H1 (cell line): ENCODE data around the gene APBA3. TPM values are rescaled to one million over a fixed set of nuclear protein-coding genes. Genes with fewer than 3 reads are reported as not detected.

Experiments used
- CTCF ChIA-PET: fragments of 300-600 bp; sonication (Branson Sonifier 250); formaldehyde crosslinking; loops from one replicate; lab custom pipeline; 2021; ENCODE audit not compliant: partially characterized antibody; lab: Charles Lee
- POLR2A ChIA-PET: fragments of 300-600 bp; sonication (Branson Sonifier 250); formaldehyde crosslinking; loops from one replicate; lab custom pipeline; 2021; ENCODE audit warnings: inconsistent platforms; ENCODE audit not compliant: partially characterized antibody; lab: Charles Lee
- DNase-seq, 2 experiments: peaks; one replicate each; pipeline versions ENCODE4 v3.0.0 to v3.0.0-alpha.2; 2010 to 2022; ENCODE audit warnings: low spot score in 2 of 2, low read depth in 1 of 2, mixed read lengths in 1 of 2
- FAIRE-seq: peaks from 2 replicates; lab custom pipeline; 2011; peaks lifted over from hg19 to GRCh38; lab: Jason Lieb, UNC
- H2AFZ ChIP-seq: 2 replicates; pipeline ENCODE4 v1.8.1; 2012; ENCODE audit warnings: low read length, inconsistent platforms
- H2AK5ac ChIP-seq: 2 replicates; pipeline ENCODE4 v1.6.1; 2013; ENCODE audit warnings: low read depth, low read length
- H2BK120ac ChIP-seq: replicated peaks from 2 replicates; pipeline ENCODE3; 2013; ENCODE audit warnings: low read depth, low read length, inconsistent platforms
- H2BK12ac ChIP-seq: 2 replicates; pipeline ENCODE4 v1.6.1; 2013; ENCODE audit warnings: low read depth, low read length
- H2BK15ac ChIP-seq: 2 replicates; pipeline ENCODE4 v1.6.1; 2013; ENCODE audit warnings: low read length
- H2BK20ac ChIP-seq: 2 replicates; pipeline ENCODE4 v1.6.1; 2013; ENCODE audit warnings: low read length
- H2BK5ac ChIP-seq: 2 replicates; pipeline ENCODE4 v1.6.1; 2013; ENCODE audit warnings: low read depth, low read length
- H3K14ac ChIP-seq: 2 replicates; pipeline ENCODE4 v1.6.1; 2013; ENCODE audit warnings: inconsistent platforms; ENCODE audit not compliant: insufficient read length
- H3K18ac ChIP-seq: 2 replicates; pipeline ENCODE4 v1.6.1; 2013; ENCODE audit warnings: low read length; ENCODE audit errors: extremely low read depth
- H3K23ac ChIP-seq: 2 replicates; pipeline ENCODE4 v1.6.1; 2013; ENCODE audit warnings: inconsistent platforms; ENCODE audit not compliant: insufficient read length
- H3K23me2 ChIP-seq: 2 replicates; pipeline ENCODE4 v1.6.1; 2013; ENCODE audit warnings: low read depth, low read length
- H3K27ac ChIP-seq: 2 replicates; pipeline ENCODE4 v1.6.1; 2011; ENCODE audit warnings: low read depth, low read length, inconsistent platforms
- H3K27me3 ChIP-seq, 4 experiments: replicated peaks in 1 of 4; 1 replicate in 1 of 4; 2 replicates in 3 of 4; pipeline versions ENCODE4 v1.6.1 to v1.8.1; 2011 to 2013; ENCODE audit warnings: low read length in 3 of 4, mild to moderate bottlenecking in 3 of 4, inconsistent platforms in 2 of 4, mixed read lengths in 2 of 4, moderate library complexity in 1 of 4; ENCODE audit not compliant: control insufficient read depth in 3 of 4, insufficient read depth in 3 of 4; ENCODE audit errors: extremely low read depth in 1 of 4
- H3K36me3 ChIP-seq, 4 experiments: 2 replicates each; pipeline versions ENCODE4 v1.6.1 to v1.8.1; 2011 to 2013; ENCODE audit warnings: mild to moderate bottlenecking in 4 of 4, low read length in 3 of 4, moderate library complexity in 2 of 4, control low read depth in 1 of 4, inconsistent platforms in 1 of 4; ENCODE audit not compliant: insufficient read depth in 4 of 4, control insufficient read depth in 2 of 4
- H3K4ac ChIP-seq: replicated peaks from 2 replicates; pipeline ENCODE3; 2013; ENCODE audit warnings: low read length, low read depth, mixed read lengths, inconsistent platforms; ENCODE audit not compliant: insufficient read length
- H3K4me1 ChIP-seq, 4 experiments: replicated peaks in 1 of 4; 1 replicate in 1 of 4; 2 replicates in 3 of 4; pipeline versions ENCODE4 v1.6.1 to v1.8.1; 2011 to 2013; ENCODE audit warnings: low read length in 3 of 4, inconsistent platforms in 2 of 4, mixed read lengths in 1 of 4; ENCODE audit not compliant: insufficient read depth in 4 of 4, control insufficient read depth in 3 of 4
- H3K4me2 ChIP-seq, 2 experiments: 2 replicates each; pipeline versions ENCODE4 v1.6.1 to v1.8.1; 2011 to 2013; ENCODE audit warnings: low read depth in 2 of 2, low read length in 2 of 2, control low read depth in 1 of 2, inconsistent platforms in 1 of 2, mild to moderate bottlenecking in 1 of 2; ENCODE audit not compliant: insufficient read depth in 1 of 2
- H3K4me3 ChIP-seq, 4 experiments: fragments of 200-600, 300-600 bp in 1 of 4; sonication (generic), shearing (Covaris generic), sonication (Bioruptor Twin) in 1 of 4; 2 replicates each; pipeline versions ENCODE4 v1.5.1 to v1.8.1; 2011 to 2016; ENCODE audit warnings: low read length in 4 of 4, low read depth in 3 of 4, control low read depth in 2 of 4, inconsistent platforms in 2 of 4, mild to moderate bottlenecking in 2 of 4, mixed read lengths in 1 of 4, moderate library complexity in 1 of 4; ENCODE audit not compliant: insufficient read depth in 2 of 4; ENCODE audit errors: extremely low read depth in 1 of 4
- H3K56ac ChIP-seq: replicated peaks from 2 replicates; pipeline ENCODE3; 2013; ENCODE audit warnings: low read depth, mild to moderate bottlenecking, mixed read lengths, low read length, inconsistent platforms; ENCODE audit not compliant: insufficient read length
- H3K79me1 ChIP-seq: 2 replicates; pipeline ENCODE4 v1.6.1; 2013; ENCODE audit warnings: low read depth, low read length, control low read depth
- H3K79me2 ChIP-seq, 2 experiments: 2 replicates each; pipeline versions ENCODE4 v1.6.1 to v1.8.1; 2012 to 2013; ENCODE audit warnings: low read length in 2 of 2, mild to moderate bottlenecking in 2 of 2, inconsistent platforms in 1 of 2; ENCODE audit not compliant: insufficient read depth in 2 of 2, control insufficient read depth in 1 of 2
- H3K9ac ChIP-seq, 4 experiments: replicated peaks in 1 of 4; 1 replicate in 1 of 4; 2 replicates in 3 of 4; pipeline versions ENCODE4 v1.6.1 to v1.8.1; 2011 to 2013; ENCODE audit warnings: low read depth in 3 of 4, low read length in 3 of 4, control low read depth in 2 of 4, mild to moderate bottlenecking in 2 of 4, moderate library complexity in 2 of 4, inconsistent platforms in 1 of 4; ENCODE audit errors: extremely low read depth in 1 of 4
- H3K9me3 ChIP-seq, 2 experiments: 2 replicates each; pipeline versions ENCODE4 v1.6.1 to v1.8.1; 2012 to 2013; ENCODE audit warnings: mild to moderate bottlenecking in 2 of 2, moderate library complexity in 2 of 2, control low read depth in 1 of 2, inconsistent platforms in 1 of 2, low read depth in 1 of 2, low read length in 1 of 2, mixed read lengths in 1 of 2; ENCODE audit not compliant: insufficient read depth in 2 of 2
- H4K20me1 ChIP-seq, 2 experiments: replicated peaks in 1 of 2; 2 replicates each; pipeline versions ENCODE3 to v1.8.1; 2011 to 2013; ENCODE audit warnings: inconsistent platforms in 2 of 2, low read length in 2 of 2, mild to moderate bottlenecking in 1 of 2; ENCODE audit not compliant: insufficient read depth in 2 of 2, control insufficient read depth in 1 of 2
- H4K5ac ChIP-seq: 2 replicates; pipeline ENCODE4 v1.6.1; 2013; ENCODE audit warnings: low read length, low read depth, mixed read lengths, inconsistent platforms; ENCODE audit not compliant: insufficient read length
- H4K8ac ChIP-seq: 2 replicates; pipeline ENCODE4 v1.8.0; 2013; ENCODE audit warnings: mild to moderate bottlenecking, moderate library complexity, low read length, inconsistent platforms; ENCODE audit not compliant: insufficient read depth; ENCODE audit errors: extremely low read depth
- H4K91ac ChIP-seq: replicated peaks from 2 replicates; pipeline ENCODE3; 2013; ENCODE audit warnings: low read length, mixed read lengths, inconsistent platforms; ENCODE audit not compliant: insufficient read length
- TEAD4 ChIP-seq: IDR thresholded peaks from 2 replicates; pipeline ENCODE4 v1.6.1; 2012; ENCODE audit warnings: low read depth, low read length, inconsistent platforms, mixed read lengths
- WGBS, 2 experiments: shearing (Covaris generic) in 1 of 2; methylation state at CpG; one replicate each; pipeline versions ENCODE4 v1.1.6 to v1.1.7; 2013 to 2015; ENCODE audit warnings: low lambda C conversion rate in 2 of 2, mixed read lengths in 2 of 2, inconsistent platforms in 1 of 2, low coverage in 1 of 2, missing lambda C conversion rate in 1 of 2; ENCODE audit not compliant: insufficient replicate concordance in 2 of 2, insufficient coverage in 1 of 2, insufficient read length in 1 of 2; ENCODE audit errors: extremely low coverage in 1 of 2, missing lambda C conversion rate in 1 of 2; 5-methylcytosine and 5-hydroxymethylcytosine counted together
- polyA plus RNA-seq, 7 experiments: library from polyadenylated mRNA; depleted of rRNA in 3 of 7; stranded (reverse) in 5 of 7; unstranded in 2 of 7; fragments of >200 nt in 5 of 7; fragments of 200-250 nt in 2 of 7; gene quantifications; 1 replicate in 5 of 7; 2 replicates in 1 of 7; 4 replicates in 1 of 7; pipeline versions ENCODE4 v1.2.1 to v1.2.3, GENCODE V29; 2011 to 2013; ENCODE audit warnings: missing spikeins in 2 of 7, mixed read lengths in 2 of 7
- total RNA-seq: library from RNA; stranded (reverse); fragmentation: NEBNext Ultra II Directional; extraction: Animal tissue kit (Norgen Biotek cat#: 25700); gene quantifications from 2 replicates; pipeline ENCODE4 v1.2.1, GENCODE V29; 2021

Gene APBA3
- total and polyA plus RNA-seq, 2 of the 8 experiments (the other 6 are each of a cell fraction or from before 2014, with no cell fraction given) = 21.4 to 36.9 TPM

DNA sequence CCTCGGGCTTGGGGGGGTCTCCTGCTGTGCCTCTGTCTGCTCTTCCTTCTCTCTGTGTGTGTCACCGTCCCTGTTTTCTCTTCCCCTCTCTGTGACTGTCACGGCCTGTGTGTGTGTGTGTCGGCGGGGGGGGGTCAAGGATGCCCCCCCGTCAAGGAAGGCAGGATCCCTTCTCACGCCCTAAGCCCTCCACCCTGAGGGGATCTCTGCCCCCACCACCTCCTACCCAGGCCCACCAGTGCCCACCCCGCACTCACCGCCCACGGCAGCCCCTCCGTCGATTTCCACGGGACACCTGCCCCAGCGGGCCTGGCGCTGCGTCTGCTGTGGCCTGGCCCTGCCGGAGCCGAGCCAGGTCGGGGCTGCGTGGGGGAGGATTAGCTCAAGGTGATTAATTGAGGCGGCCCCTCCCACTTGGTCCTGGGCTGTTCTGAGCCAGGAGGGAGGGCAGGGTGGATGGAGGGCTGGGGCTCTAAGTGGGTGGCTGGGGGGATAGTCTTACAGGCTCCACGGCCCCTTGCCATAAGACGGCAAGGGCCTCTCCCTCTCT lies 10.5 kb upstream of the APBA3 start, which contains the start of gene RAX2:
Gene RAX2, minus strand, starts transcription at position 323 of the 550 bp plus-strand sequence. CDS start 486 bp downstream, outside the sequence.
- H2BK120ac ChIP-seq = no peak within 1 kb of the TSS
- H3K9me3 ChIP-seq = no peaks in the 10 kb centered on the region
- H3K27me3 ChIP-seq = no peaks in the 10 kb centered on the region
- FAIRE-seq (no peak), DNase-seq (no peak)
- no peaks in the 10 kb centered on the region for H3K79me2 ChIP-seq
- no peak within 1 kb of the TSS for H3K23ac ChIP-seq
- H4K5ac ChIP-seq = no peak within 1 kb of the TSS
- no peak within 1 kb of the TSS for H3K14ac ChIP-seq
- H3K4me3 ChIP-seq = no peak within 1 kb of the TSS
- H4K91ac ChIP-seq = peak within 1 kb of the TSS; percentile 74
- H2AFZ ChIP-seq = no peak within 1 kb of the TSS
- no peak within 1 kb of the TSS for H3K27ac ChIP-seq
- 82% methylated on average over 18 of the region's 23 CpGs; no CpG with 5 or more reads in 1 of the 2 experiments for WGBS, 2 experiments
- peaks cover 0 to 5% of the 10 kb centered on the region in 2 experiments for H4K20me1 ChIP-seq
- no peak within 1 kb of the TSS for H3K9ac ChIP-seq
- no peak within 1 kb of the TSS for H2AK5ac ChIP-seq
- H3K23me2 ChIP-seq = peaks cover 6% of the 10 kb centered on the region; the same call in 1 of the 2 replicates
- no peak within 1 kb of the TSS for H3K4ac ChIP-seq
- no peak for TF ChIP-seq TEAD4
- ChIA-PET POLR2A (interaction anchor here (1.3 to 3.8 kb wide), 3 partner anchors 9 to 216 kb away, joined by 3 to 23 read pairs (median 3); partner anchors contain the start of gene MRPL54), CTCF (interaction anchor here (3.3 kb wide), 1 partner anchor 12 kb away, joined by 17 read pairs; no protein-coding TSS in a partner anchor)
- H3K18ac ChIP-seq = no peak within 1 kb of the TSS; the same call in 1 of the 2 replicates
- H2BK12ac ChIP-seq = peak within 1 kb of the TSS; percentile 55; the same call in 1 of the 2 replicates
- no peak within 1 kb of the TSS for H2BK15ac ChIP-seq
- peaks cover 0 to 5% (median 1%) of the 10 kb centered on the region in 4 experiments; a peak in 5 of 8 replicates for H3K36me3 ChIP-seq
- 0 out of 2 replicates have a peak, but pooled peaks cover under 1% of the 10 kb centered on the region for H3K79me1 ChIP-seq
- H2BK5ac ChIP-seq = peak within 1 kb of the TSS; percentile 26; the same call in 1 of the 2 replicates
- H3K56ac ChIP-seq = no peak within 1 kb of the TSS
- peak within 1 kb of the TSS; percentile 65; the same call in 1 of the 2 replicates for H4K8ac ChIP-seq
- peaks cover 0 to 7% (median 2%) of the 10 kb centered on the region in 4 experiments; a peak in 2 of 7 replicates for H3K4me1 ChIP-seq
- H2BK20ac ChIP-seq = no peak within 1 kb of the TSS
- peak within 1 kb of the TSS in 1 of 2 experiments; percentile 3; a peak in 2 of 4 replicates for H3K4me2 ChIP-seq
